Measurements from ENCODE around the gene RAMP2. TPM values are rescaled to one million over a fixed set of nuclear protein-coding genes. Genes with fewer than 3 reads are reported as not detected.

Gene RAMP2
- total RNA-seq, 1 donor from 2014 or later, result 127 TPM

DNA sequence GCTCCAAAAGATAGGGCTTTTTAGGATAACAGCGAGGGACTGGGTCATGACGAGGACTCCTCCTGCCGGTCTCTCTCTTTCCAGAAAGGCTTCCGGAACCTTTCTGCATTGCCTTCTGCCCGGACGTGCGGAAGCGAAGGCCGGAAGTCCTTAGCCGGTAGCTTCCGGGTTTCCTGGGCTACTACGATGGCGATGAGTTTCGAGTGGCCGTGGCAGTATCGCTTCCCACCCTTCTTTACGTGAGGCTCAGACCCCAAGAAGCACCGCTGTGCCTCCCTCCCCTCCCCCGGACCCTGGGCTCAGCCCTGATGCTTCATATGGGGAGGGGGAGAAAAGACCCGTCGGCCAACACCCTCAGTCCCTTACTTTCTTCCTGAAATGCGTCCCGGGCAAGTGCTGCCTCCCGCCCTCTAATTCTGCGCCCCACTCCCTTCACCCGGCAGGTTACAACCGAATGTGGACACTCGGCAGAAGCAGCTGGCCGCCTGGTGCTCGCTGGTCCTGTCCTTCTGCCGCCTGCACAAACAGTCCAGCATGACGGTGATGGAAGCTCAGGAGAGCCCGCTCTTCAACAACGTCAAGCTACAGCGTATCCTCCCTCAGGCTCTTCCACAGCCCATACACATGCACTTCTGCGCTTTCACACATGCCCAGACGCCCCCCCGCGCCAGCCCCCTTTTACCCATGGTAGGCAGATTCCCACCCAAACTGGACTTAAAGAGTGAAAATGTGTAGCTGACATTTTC lies 12.4 kb downstream of the RAMP2 start, which contains the start of gene VPS25:
Gene VPS25, plus strand, starts transcription at position 160 of the 746 bp plus-strand sequence. Its CDS starts 27 bp downstream, at position 187.
- Histone ChIP-seq H3K9me3 (no peaks in the 10 kb centered on the region), H3K27ac (peak within 1 kb of the TSS; percentile 85), H3K4me1 (peaks cover 22% of the 10 kb centered on the region), H3K36me3 (peaks cover 33% of the 10 kb centered on the region), H3K27me3 (ENCODE audit: low read depth) (no peaks in the 10 kb centered on the region), H3K4me3 (peak within 1 kb of the TSS; percentile 87)
- intact Hi-C loops (cut with DNase I), result no loop called here
- peak; percentile 94 to 97 for ATAC-seq
- peak; percentile 83 for DNase-seq
- TF ChIP-seq, protein P1, sequence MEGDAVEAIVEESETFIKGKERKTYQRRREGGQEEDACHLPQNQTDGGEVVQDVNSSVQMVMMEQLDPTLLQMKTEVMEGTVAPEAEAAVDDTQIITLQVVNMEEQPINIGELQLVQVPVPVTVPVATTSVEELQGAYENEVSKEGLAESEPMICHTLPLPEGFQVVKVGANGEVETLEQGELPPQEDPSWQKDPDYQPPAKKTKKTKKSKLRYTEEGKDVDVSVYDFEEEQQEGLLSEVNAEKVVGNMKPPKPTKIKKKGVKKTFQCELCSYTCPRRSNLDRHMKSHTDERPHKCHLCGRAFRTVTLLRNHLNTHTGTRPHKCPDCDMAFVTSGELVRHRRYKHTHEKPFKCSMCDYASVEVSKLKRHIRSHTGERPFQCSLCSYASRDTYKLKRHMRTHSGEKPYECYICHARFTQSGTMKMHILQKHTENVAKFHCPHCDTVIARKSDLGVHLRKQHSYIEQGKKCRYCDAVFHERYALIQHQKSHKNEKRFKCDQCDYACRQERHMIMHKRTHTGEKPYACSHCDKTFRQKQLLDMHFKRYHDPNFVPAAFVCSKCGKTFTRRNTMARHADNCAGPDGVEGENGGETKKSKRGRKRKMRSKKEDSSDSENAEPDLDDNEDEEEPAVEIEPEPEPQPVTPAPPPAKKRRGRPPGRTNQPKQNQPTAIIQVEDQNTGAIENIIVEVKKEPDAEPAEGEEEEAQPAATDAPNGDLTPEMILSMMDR (IDR thresholded peaks at IDR 0.05), result peak; percentile 17

DNA sequence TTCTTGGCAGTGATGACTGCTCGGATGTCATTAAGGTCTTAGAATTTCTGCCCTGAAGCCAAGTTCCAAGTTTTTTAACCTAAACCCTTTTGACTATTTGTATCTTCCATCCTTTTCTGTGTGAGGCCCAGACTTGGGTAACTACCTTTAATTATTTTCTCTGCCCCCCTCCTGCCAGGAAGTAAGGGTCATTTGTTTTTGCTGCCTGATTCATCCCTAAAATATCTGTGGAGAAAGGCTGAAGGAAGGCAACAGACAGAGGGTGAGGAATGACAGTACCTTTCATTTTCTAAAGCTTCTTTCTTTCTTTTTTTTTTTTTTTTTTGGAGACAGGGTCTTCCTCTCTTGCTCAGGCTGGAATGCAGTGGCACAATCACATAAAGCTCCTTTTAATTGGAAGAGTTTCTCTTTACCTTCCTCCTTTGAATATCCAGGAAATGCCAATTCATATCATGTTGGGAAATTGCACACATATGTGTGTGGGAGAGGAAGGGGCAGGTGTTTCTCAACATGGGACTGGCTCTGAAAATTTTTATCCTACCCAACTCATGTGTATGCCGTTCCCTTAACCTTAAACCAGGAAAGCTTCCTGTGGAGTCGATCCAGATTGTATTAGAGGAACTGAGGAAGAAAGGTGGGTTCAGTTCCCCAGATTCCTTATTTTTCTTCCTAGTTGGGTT lies 13.2 kb downstream of the RAMP2 start:
- DNase-seq (no peak), ATAC-seq (no peak)
- H3K27ac ChIP-seq, result no peak overlapping the region
- H3K4me1 ChIP-seq, result peaks cover 22% of the 10 kb centered on the region
- no peaks in the 10 kb centered on the region for H3K27me3 ChIP-seq (ENCODE audit: low read depth)
- H3K36me3 ChIP-seq, result peaks cover 41% of the 10 kb centered on the region
- peak overlapping the region; percentile 87 for H3K4me3 ChIP-seq
- H3K9me3 ChIP-seq, result no peaks in the 10 kb centered on the region
- intact Hi-C loops (cut with DNase I), result no loop called here
- TF ChIP-seq, protein P1 (IDR thresholded peaks at IDR 0.05), result no peak

GRCh38 chr17:42775534-42776098 lies 14.6 kb downstream of the RAMP2 start:
- Histone ChIP-seq H3K4me1 (peaks cover 31% of the 10 kb centered on the region), H3K27me3 (ENCODE audit: low read depth) (peaks cover 8% of the 10 kb centered on the region), H3K36me3 (peaks cover 46% of the 10 kb centered on the region), H3K9me3 (no peaks in the 10 kb centered on the region), H3K4me3 (no peak overlapping the region), H3K27ac (no peak overlapping the region)
- ATAC-seq (no peak), DNase-seq (no peak)
- TF ChIP-seq, protein P1 (IDR thresholded peaks at IDR 0.05), result no peak
- intact Hi-C loops (cut with DNase I), result no loop called here

DNA sequence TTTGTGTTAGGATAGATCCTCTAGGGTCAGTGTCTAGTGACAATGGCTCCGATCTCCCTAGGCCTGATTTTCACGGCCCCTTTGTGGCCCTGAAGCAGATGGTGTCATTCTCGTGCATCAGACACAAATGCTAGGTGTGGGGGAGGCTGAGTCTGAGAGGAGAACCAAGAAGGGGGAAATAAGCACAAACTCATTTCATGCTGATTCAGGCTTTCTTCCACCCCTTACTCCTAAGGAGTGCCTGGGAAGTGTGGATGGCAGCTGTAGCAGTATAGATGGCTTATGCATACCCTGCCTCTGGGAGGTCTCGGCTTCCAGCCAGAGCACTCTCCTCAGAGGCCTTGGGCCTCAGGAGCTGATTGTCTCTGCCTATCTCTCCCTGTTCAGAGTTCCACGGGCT lies 17.5 kb downstream of the RAMP2 start:
- H3K36me3 ChIP-seq, result peaks cover 46% of the 10 kb centered on the region
- TF ChIP-seq, protein P1 (IDR thresholded peaks at IDR 0.05), result no peak
- intact Hi-C loops (cut with DNase I), result no loop called here

DNA sequence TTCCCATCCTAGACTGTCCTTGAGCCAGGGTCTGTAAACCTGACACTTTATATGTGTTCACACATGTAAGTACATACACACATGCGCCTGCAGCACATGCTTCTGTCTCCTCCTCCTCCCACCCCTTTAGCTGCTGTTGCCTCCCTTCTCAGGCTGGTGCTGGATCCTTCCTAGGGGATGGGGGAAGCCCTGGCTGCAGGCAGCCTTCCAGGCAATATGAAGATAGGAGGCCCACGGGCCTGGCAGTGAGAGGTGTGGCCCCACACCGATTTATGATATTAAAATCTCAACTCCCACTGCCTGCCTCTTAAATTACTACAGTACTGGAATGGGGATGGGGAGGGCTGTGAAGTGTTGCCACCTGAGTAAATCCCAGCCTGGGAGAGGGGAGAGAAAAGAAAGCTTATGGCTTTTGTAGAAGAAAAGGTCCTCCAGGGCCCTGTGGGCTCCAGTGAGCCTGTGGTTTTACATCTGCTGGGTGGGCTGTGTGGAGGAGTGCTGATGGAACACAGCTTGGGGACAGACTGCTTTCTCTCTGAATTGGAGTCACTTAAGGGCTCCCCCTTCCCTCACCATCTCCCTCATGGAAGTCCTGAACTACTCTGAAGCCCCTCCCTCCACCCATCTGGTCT lies 18.4 kb downstream of the RAMP2 start:
- H3K4me1 ChIP-seq, result peaks cover 21% of the 10 kb centered on the region
- no peaks in the 10 kb centered on the region for H3K9me3 ChIP-seq
- H3K36me3 ChIP-seq, result peaks cover 46% of the 10 kb centered on the region
- TF ChIP-seq, protein P1 (IDR thresholded peaks at IDR 0.05), result no peak
- DNase-seq (no peak), ATAC-seq (no peak)
- no peak overlapping the region for H3K4me3 ChIP-seq
- intact Hi-C loops (cut with DNase I), result no loop called here
- H3K27me3 ChIP-seq (ENCODE audit: low read depth), result peaks cover 46% of the 10 kb centered on the region
- H3K27ac ChIP-seq, result no peak overlapping the region

More for the DNA sequence above, 17.5 kb downstream of the RAMP2 start:
- Histone ChIP-seq H3K27me3 (ENCODE audit: low read depth) (peaks cover 37% of the 10 kb centered on the region), H3K27ac (no peak overlapping the region), H3K9me3 (no peaks in the 10 kb centered on the region), H3K4me3 (no peak overlapping the region), H3K4me1 (peaks cover 20% of the 10 kb centered on the region)
- DNase-seq (no peak), ATAC-seq (no peak)
